Neuronal stem cell (in vitro differentiated cells): ENCODE measurements around the gene THSD4.
A peak's percentile ranks its signal among the peaks of the same experiment; 100 is the strongest.

Experiments
- DNase-seq: peaks from one replicate; pipeline ENCODE4 v3.0.0-alpha.2; 2013; ENCODE audit warnings: low spot score
- H2AFZ ChIP-seq: one replicate; pipeline ENCODE4 v1.6.1; 2013; ENCODE audit warnings: mild to moderate bottlenecking, low read length, inconsistent platforms
- H2AK5ac ChIP-seq: 2 replicates; pipeline ENCODE4 v1.6.1; 2013; ENCODE audit warnings: low read depth, mild to moderate bottlenecking, inconsistent platforms, low read length, moderate library complexity, mixed read lengths
- H2BK120ac ChIP-seq: 2 replicates; pipeline ENCODE4 v1.6.1; 2013; ENCODE audit warnings: low read depth, mild to moderate bottlenecking, inconsistent platforms, low read length, moderate library complexity, mixed read lengths
- H2BK12ac ChIP-seq: one replicate; pipeline ENCODE4 v1.6.1; 2013; ENCODE audit warnings: low read length, inconsistent platforms
- H2BK15ac ChIP-seq: 2 replicates; pipeline ENCODE4 v1.6.1; 2013; ENCODE audit warnings: mild to moderate bottlenecking, low read length, inconsistent platforms, mixed read lengths
- H2BK5ac ChIP-seq: one replicate; pipeline ENCODE4 v1.6.1; 2013; ENCODE audit warnings: inconsistent platforms, mild to moderate bottlenecking, low read length, moderate library complexity
- H3K14ac ChIP-seq: one replicate; pipeline ENCODE4 v1.6.1; 2013; ENCODE audit warnings: low read length, inconsistent platforms
- H3K18ac ChIP-seq: 2 replicates; pipeline ENCODE4 v1.6.1; 2013; ENCODE audit warnings: low read length, inconsistent platforms
- H3K23ac ChIP-seq: 2 replicates; pipeline ENCODE4 v1.6.1; 2013; ENCODE audit warnings: low read depth, mild to moderate bottlenecking, mixed read lengths, low read length, inconsistent platforms; ENCODE audit not compliant: poor library complexity
- H3K27ac ChIP-seq: replicated peaks from 3 replicates; pipeline ENCODE4 v1.5.1; 2013; ENCODE audit warnings: low read length, inconsistent platforms
- H3K27me3 ChIP-seq, 3 experiments: 2 replicates each; pipeline ENCODE4 v1.6.1; 2013; ENCODE audit warnings: low read length in 3 of 3, mild to moderate bottlenecking in 2 of 3, inconsistent platforms in 1 of 3, low read depth in 1 of 3, mixed read lengths in 1 of 3, moderate library complexity in 1 of 3; ENCODE audit not compliant: control insufficient read depth in 3 of 3, insufficient read depth in 3 of 3
- H3K36me3 ChIP-seq, 2 donors: replicated peaks in 1 of 2; 2 replicates each; pipeline ENCODE4 v1.6.1; 2013; ENCODE audit warnings: low read length in 2 of 2; ENCODE audit not compliant: control insufficient read depth in 2 of 2, insufficient read depth in 2 of 2
- H3K4ac ChIP-seq: 2 replicates; pipeline ENCODE4 v1.6.1; 2013; ENCODE audit warnings: inconsistent platforms, mild to moderate bottlenecking, low read length, moderate library complexity
- H3K4me1 ChIP-seq, 2 donors: 1 replicate in 1 of 2; 2 replicates in 1 of 2; pipeline ENCODE4 v1.6.1; 2013; ENCODE audit warnings: low read length in 2 of 2, low read depth in 1 of 2; ENCODE audit not compliant: control insufficient read depth in 2 of 2, insufficient read depth in 1 of 2
- H3K4me2 ChIP-seq: one replicate; pipeline ENCODE4 v1.6.1; 2013; ENCODE audit warnings: mild to moderate bottlenecking, low read length, inconsistent platforms; ENCODE audit not compliant: insufficient read depth, poor library complexity, severe bottlenecking
- H3K4me3 ChIP-seq, 2 donors: 2 replicates each; pipeline ENCODE4 v1.5.1; 2013; ENCODE audit warnings: low read length in 2 of 2, mild to moderate bottlenecking in 2 of 2, inconsistent platforms in 1 of 2, moderate library complexity in 1 of 2
- H3K79me1 ChIP-seq: one replicate; pipeline ENCODE4 v1.6.1; 2013; ENCODE audit warnings: low read depth, mild to moderate bottlenecking, inconsistent platforms, low read length, moderate library complexity
- H3K9ac ChIP-seq: one replicate; pipeline ENCODE4 v1.6.1; 2013; ENCODE audit warnings: mild to moderate bottlenecking, low read depth, low read length, inconsistent platforms; ENCODE audit not compliant: poor library complexity
- H3K9me3 ChIP-seq, 2 donors: replicated peaks in 1 of 2; 2 replicates each; pipeline versions ENCODE3 to v1.6.1; 2013; ENCODE audit warnings: low read length in 2 of 2, mild to moderate bottlenecking in 2 of 2, inconsistent platforms in 1 of 2, low read depth in 1 of 2, mixed read lengths in 1 of 2, moderate library complexity in 1 of 2; ENCODE audit not compliant: control insufficient read depth in 2 of 2, insufficient read depth in 1 of 2
- H4K8ac ChIP-seq: one replicate; pipeline ENCODE4 v1.6.1; 2013; ENCODE audit warnings: low read depth, mild to moderate bottlenecking, inconsistent platforms, low read length, moderate library complexity
- H4K91ac ChIP-seq: one replicate; pipeline ENCODE4 v1.6.1; 2013; ENCODE audit warnings: low read length, low read depth, mild to moderate bottlenecking, inconsistent platforms; ENCODE audit not compliant: poor library complexity
- WGBS, 2 donors: extraction: QIAGEN DNeasy Blood & Tissue Kit; methylation state at CpG; one replicate each; pipeline ENCODE4 v1.1.7; 2013; ENCODE audit warnings: missing lambda C conversion rate in 2 of 2, mixed read lengths in 1 of 2; ENCODE audit not compliant: insufficient read length in 2 of 2, insufficient replicate concordance in 1 of 2; ENCODE audit errors: extremely low coverage in 2 of 2; 5-methylcytosine and 5-hydroxymethylcytosine counted together

THSD4 gene

DNA sequence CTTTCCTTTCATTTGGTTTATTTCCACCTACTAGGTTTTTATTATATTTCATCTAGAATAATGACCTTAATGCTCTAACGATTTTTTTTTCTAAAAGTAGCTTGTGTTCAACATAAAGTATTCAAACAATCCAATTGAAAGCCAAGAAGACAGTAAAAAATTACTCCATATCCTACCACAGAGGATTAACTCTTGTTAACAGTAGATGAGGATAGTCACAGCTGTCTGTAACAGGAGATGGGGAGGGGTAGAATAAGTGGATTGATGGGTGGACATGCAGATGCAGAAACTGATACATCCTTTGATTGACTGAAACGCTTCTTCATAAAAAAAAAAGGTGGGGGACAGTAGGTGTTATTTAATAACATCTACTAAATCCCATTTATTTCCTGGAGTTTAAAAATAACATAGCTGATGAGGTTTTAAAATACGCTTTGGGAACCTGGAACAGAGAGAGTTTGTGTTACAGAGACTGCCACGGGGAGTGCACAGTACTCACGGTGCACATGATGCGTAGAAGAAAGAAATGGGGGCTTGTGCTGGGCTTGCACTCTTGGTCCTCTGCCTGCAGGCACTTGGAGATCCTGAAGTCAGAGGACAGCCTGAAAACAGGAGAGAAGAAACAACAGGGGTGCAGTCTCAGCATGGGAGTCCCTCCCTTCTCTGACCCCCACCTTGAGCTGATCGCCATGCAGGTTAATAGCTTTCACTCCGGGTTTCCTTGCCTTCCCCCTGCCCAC is 226.7 kb downstream of the THSD4 start:
- DNase-seq, result no peak
- Histone ChIP-seq H4K8ac (no peak overlapping the region), H3K27me3 (no peaks in the 10 kb centered on the region), H3K4me2 (no peak overlapping the region), H3K9ac (no peak overlapping the region), H4K91ac (no peak overlapping the region), H3K23ac (no peak overlapping the region), H2AK5ac (peak overlapping the region; percentile 3), H2BK15ac (no peak overlapping the region), H2AFZ (no peak overlapping the region), H3K36me3 (no peaks in the 10 kb centered on the region), H2BK120ac (no peak overlapping the region), H3K4me1 (peaks cover 0 to 6% of the 10 kb centered on the region in 2 donors), H2BK5ac (no peak overlapping the region), H3K4ac (no peak overlapping the region), H3K18ac (no peak overlapping the region), H2BK12ac (no peak overlapping the region), H3K4me3 (no peak overlapping the region), H3K27ac (no peak overlapping the region), H3K79me1 (no peaks in the 10 kb centered on the region), H3K14ac (no peak overlapping the region), H3K9me3 (no peaks in the 10 kb centered on the region)
- no CpG with 5 or more reads among the region's 8 CpGs for WGBS, 2 donors

DNA sequence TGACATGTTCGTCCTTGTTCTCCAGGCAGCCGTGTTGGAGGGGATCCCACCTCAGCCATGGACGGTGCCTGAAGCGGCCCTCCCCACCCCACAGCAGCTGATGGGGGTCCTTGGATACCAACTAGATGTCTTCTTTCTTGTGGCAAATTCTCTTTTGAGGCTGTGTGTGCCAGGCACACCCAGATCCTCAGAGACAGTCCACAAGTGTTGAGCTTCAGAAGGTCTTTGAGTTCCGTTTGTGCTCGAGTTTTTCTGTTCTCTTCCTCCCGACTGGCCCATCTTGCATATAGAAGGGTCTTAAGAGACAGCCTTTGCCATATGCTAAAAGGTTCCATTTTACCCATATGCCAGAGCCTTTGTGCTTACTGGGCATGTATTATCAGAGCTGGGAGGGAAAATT is 227.4 kb downstream of the THSD4 start:
- H2BK120ac ChIP-seq, result no peak overlapping the region
- H3K79me1 ChIP-seq, result no peaks in the 10 kb centered on the region
- H4K91ac ChIP-seq, result no peak overlapping the region
- H3K18ac ChIP-seq, result peak overlapping the region; percentile 77
- no peak overlapping the region for H3K4me3 ChIP-seq
- no peak for DNase-seq
- peak overlapping the region; percentile 46 for H2BK12ac ChIP-seq
- H3K4ac ChIP-seq, result no peak overlapping the region
- peak overlapping the region; percentile 3 for H2AK5ac ChIP-seq
- no CpG with 5 or more reads among the region's 7 CpGs for WGBS, 2 donors
- no peak overlapping the region for H3K23ac ChIP-seq
- H3K4me2 ChIP-seq, result no peak overlapping the region
- no peak overlapping the region for H4K8ac ChIP-seq
- no peak overlapping the region for H2BK5ac ChIP-seq
- no peak overlapping the region for H3K27ac ChIP-seq
- no peak overlapping the region for H2AFZ ChIP-seq
- H3K9ac ChIP-seq, result no peak overlapping the region
- H3K14ac ChIP-seq, result no peak overlapping the region
- H3K36me3 ChIP-seq, result no peaks in the 10 kb centered on the region
- H3K4me1 ChIP-seq, result peaks cover 0 to 6% of the 10 kb centered on the region in 2 donors
- H3K9me3 ChIP-seq, result no peaks in the 10 kb centered on the region
- H3K27me3 ChIP-seq, result no peaks in the 10 kb centered on the region
- H2BK15ac ChIP-seq, result no peak overlapping the region

DNA sequence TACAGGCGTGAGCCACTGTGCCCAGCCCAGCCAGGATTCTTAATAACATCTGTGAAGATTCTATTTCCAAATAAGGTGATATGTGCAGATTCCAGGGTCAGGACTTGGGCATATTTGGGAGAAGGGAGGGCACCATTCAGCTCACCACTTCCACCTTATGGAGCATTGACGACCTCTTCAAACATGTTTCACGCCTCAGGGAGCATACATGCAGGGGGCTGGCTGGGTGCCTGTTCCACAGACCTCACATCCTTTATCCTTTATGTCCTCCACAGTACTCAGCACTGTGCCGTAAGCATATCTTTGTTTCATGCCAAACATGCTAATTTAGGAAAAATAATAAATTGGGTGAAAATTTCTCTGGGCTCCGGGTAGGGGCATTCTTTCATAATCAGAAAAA is 229.0 kb downstream of the THSD4 start:
- no peak overlapping the region for H3K9ac ChIP-seq
- H3K27me3 ChIP-seq, result no peaks in the 10 kb centered on the region
- H4K8ac ChIP-seq, result no peak overlapping the region
- H2AFZ ChIP-seq, result no peak overlapping the region
- H2BK15ac ChIP-seq, result no peak overlapping the region
- H3K36me3 ChIP-seq, result no peaks in the 10 kb centered on the region
- H3K23ac ChIP-seq, result no peak overlapping the region
- H3K18ac ChIP-seq, result no peak overlapping the region
- no peak for DNase-seq
- no peak overlapping the region for H2BK120ac ChIP-seq
- no CpG with 5 or more reads among the region's 5 CpGs for WGBS, 2 donors
- no peak overlapping the region for H2AK5ac ChIP-seq
- H3K4me1 ChIP-seq, result peaks cover 0 to 2% of the 10 kb centered on the region in 2 donors
- H3K4me3 ChIP-seq, result no peak overlapping the region
- H3K27ac ChIP-seq, result no peak overlapping the region
- H3K4me2 ChIP-seq, result no peak overlapping the region
- no peak overlapping the region for H3K14ac ChIP-seq
- no peak overlapping the region for H2BK5ac ChIP-seq
- no peak overlapping the region for H4K91ac ChIP-seq
- no peak overlapping the region for H3K4ac ChIP-seq
- H2BK12ac ChIP-seq, result no peak overlapping the region
- H3K9me3 ChIP-seq, result no peaks in the 10 kb centered on the region
- H3K79me1 ChIP-seq, result no peaks in the 10 kb centered on the region

DNA sequence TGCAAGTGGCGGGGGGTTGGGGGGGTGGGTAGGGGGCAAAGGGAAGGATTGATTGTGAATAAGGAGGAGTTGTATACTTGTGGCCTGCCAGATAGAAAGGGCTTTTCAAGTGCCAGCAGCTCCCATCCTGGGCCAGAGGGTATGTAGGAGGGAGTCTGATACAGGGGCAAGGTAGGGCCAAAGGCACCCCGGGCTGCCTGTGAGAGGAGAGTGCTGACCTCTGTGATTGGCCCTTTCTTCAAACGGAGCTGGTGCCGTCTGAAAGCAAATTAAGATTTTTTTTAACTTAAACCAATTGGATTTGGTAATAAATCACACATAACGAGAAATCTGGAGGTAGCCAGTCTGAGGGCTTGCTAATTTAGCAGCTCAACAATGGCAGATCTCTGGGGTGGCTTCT is 229.9 kb downstream of the THSD4 start:
- Histone ChIP-seq H3K4me1 (peaks cover 0 to 2% of the 10 kb centered on the region in 2 donors), H3K27ac (no peak overlapping the region), H4K8ac (no peak overlapping the region), H2AK5ac (no peak overlapping the region), H3K9me3 (no peaks in the 10 kb centered on the region), H2BK15ac (no peak overlapping the region), H3K18ac (no peak overlapping the region), H3K4me2 (no peak overlapping the region), H3K27me3 (no peaks in the 10 kb centered on the region), H2BK12ac (no peak overlapping the region), H4K91ac (no peak overlapping the region), H2BK120ac (no peak overlapping the region), H3K79me1 (no peaks in the 10 kb centered on the region), H2BK5ac (no peak overlapping the region), H3K4ac (no peak overlapping the region), H2AFZ (no peak overlapping the region), H3K9ac (no peak overlapping the region), H3K23ac (no peak overlapping the region), H3K36me3 (no peaks in the 10 kb centered on the region), H3K4me3 (no peak overlapping the region), H3K14ac (no peak overlapping the region)
- WGBS, 2 donors, result no CpG with 5 or more reads among the region's 5 CpGs
- DNase-seq, result no peak
